ENCODE results near the gene RUFY1. TPM values are rescaled to one million over a fixed set of nuclear protein-coding genes. Genes with fewer than 3 reads are reported as not detected.

The RUFY1 gene
- total and polyA plus RNA-seq, 12 donors = 17.0 to 38.3 (median 21.4) TPM

GRCh38 chr5:179619776-179620175 lies 69.4 kb downstream of the RUFY1 start:
- H3K4me1 ChIP-seq = peaks cover 13 to 83% (median 76%) of the 10 kb centered on the region in 9 donors
- peaks cover 0 to 79% (median 65%) of the 10 kb centered on the region in 9 donors for H3K36me3 ChIP-seq
- H3K27ac ChIP-seq = no peak overlapping the region
- no peaks in the 10 kb centered on the region for H3K27me3 ChIP-seq
- DNase-seq (no peak), ATAC-seq (no peak)
- no peaks in the 10 kb centered on the region for H3K9me3 ChIP-seq
- intact Hi-C loops (cut with DNase I) = loop anchor here in 2 of 10 donors (5.0 kb wide), 2 partner anchors 62 to 67 kb away; partner anchors contain the start of gene RUFY1 (in 1 of the 2)
- H3K4me3 ChIP-seq = peak overlapping the region in 9 of 10 donors; percentile 3 to 98 (median 89)
- WGBS, 2 donors = 2 to 6% methylated on average over 4 of the region's 4 CpGs
- no peak for TF ChIP-seq CTCF (IDR thresholded peaks at IDR 0.05)

DNA sequence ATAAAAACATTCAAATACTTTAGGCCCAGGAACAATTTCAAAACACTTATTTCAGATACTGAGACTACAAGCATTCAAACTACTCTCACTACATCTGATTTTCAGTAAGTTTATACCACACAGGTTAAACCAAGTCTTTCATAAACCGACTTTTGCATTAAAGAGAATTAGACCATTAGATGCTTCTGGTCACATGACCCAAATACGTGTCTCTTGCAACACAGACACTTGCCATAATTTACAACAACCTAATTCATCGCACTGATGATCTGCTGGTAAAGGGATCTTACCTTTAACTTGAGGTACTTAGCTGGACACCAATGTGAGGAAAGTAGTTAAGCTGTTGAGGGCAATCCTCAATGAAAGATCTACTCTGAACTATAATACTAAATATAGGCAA lies 69.9 kb downstream of the RUFY1 start:
- peak overlapping the region in 9 of 10 donors; percentile 6 to 98 (median 89) for H3K4me3 ChIP-seq
- H3K4me1 ChIP-seq = peaks cover 14 to 83% (median 77%) of the 10 kb centered on the region in 9 donors
- no peaks in the 10 kb centered on the region for H3K9me3 ChIP-seq
- peak overlapping the region in 1 of 10 donors; percentile 2 for H3K27ac ChIP-seq
- no peak for TF ChIP-seq CTCF (IDR thresholded peaks at IDR 0.05)
- intact Hi-C loops (cut with DNase I) = loop anchor here in 2 of 10 donors (5.0 kb wide), 2 partner anchors 63 to 68 kb away; partner anchors contain the start of gene RUFY1 (in 1 of the 2)
- ATAC-seq (no peak), DNase-seq (no peak)
- H3K27me3 ChIP-seq = no peaks in the 10 kb centered on the region
- H3K36me3 ChIP-seq = peaks cover 0 to 73% (median 60%) of the 10 kb centered on the region in 9 donors
- whole genome bisulfite sequencing, 2 donors = 2 to 4% methylated on average over 3 of the region's 3 CpGs

GRCh38 chr5:179620703-179621350 lies 70.5 kb downstream of the RUFY1 start:
- H3K4me3 ChIP-seq = peak overlapping the region in 9 of 10 donors; percentile 77 to 98 (median 91)
- H3K9me3 ChIP-seq = no peaks in the 10 kb centered on the region
- no peak for DNase-seq
- WGBS, 2 donors = 9 to 13% methylated on average over 5 of the region's 5 CpGs
- intact Hi-C loops (cut with DNase I) = loop anchor here in 2 of 10 donors (5.0 kb wide), 2 partner anchors 64 to 69 kb away; partner anchors contain the start of gene RUFY1 (in 1 of the 2)
- no peak for TF ChIP-seq CTCF (IDR thresholded peaks at IDR 0.05)
- H3K36me3 ChIP-seq = peaks cover 0 to 68% (median 55%) of the 10 kb centered on the region in 9 donors
- peaks cover 14 to 78% (median 72%) of the 10 kb centered on the region in 9 donors for H3K4me1 ChIP-seq
- peak overlapping the region in 4 of 10 donors; percentile 33 to 100 (median 62) for H3K27ac ChIP-seq
- H3K27me3 ChIP-seq = no peaks in the 10 kb centered on the region
- no peak for ATAC-seq

DNA sequence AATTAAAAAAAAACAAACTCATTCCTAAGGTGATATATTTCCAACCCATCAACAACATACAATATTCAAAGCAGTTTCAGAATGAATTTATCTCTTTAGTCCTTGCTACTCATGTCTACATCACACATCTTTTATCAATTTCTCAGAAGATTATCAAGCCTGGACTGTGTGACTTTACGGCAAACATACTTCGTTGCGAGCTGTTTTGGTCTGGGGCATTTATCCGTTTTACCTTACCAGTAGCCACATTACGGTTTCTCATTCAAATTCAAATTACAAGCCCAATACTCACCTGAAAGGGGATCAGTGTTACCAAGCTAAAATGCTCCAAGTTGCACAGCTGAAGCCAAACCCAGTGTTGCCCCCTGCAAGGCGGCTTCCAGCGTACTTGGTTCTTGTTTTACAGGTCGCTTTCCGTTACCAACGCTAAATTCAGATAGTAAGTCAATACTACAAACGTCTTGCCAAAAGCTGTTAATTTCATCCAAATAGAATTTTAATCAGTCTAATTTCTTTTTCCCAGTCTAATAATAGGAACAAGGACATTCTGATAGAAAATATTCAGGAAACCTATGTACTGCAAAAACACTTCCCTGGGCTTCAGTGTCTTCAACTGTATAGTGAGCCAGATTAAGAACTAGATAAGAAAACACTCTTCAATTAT lies 71.3 kb downstream of the RUFY1 start:
- H3K36me3 ChIP-seq = peaks cover 0 to 60% (median 46%) of the 10 kb centered on the region in 9 donors
- intact Hi-C loops (cut with DNase I) = loop anchor here in 2 of 10 donors (5.0 kb wide), 2 partner anchors 64 to 69 kb away; partner anchors contain the start of gene RUFY1 (in 1 of the 2)
- H3K27me3 ChIP-seq = no peaks in the 10 kb centered on the region
- DNase-seq = no peak
- H3K4me1 ChIP-seq = peaks cover 14 to 69% (median 65%) of the 10 kb centered on the region in 9 donors
- WGBS, 2 donors = 8 to 9% methylated on average over 11 of the region's 11 CpGs
- no peak for ATAC-seq
- H3K27ac ChIP-seq = peak overlapping the region in 8 of 10 donors; percentile 38 to 100 (median 98)
- H3K9me3 ChIP-seq = no peaks in the 10 kb centered on the region
- peak overlapping the region; percentile 51 to 98 (median 90) for H3K4me3 ChIP-seq
- TF ChIP-seq CTCF (IDR thresholded peaks at IDR 0.05) = no peak
